ENCODE data around the gene MACF1.
A peak's percentile ranks its signal among the peaks of the same experiment; 100 is the strongest.

Gene MACF1

GRCh38 chr1:39392851-39393573 lies 188.5 kb downstream of the MACF1 start:
- DNase-seq (ENCODE audit: low read depth in 2 of 2): no peak

GRCh38 chr1:39393645-39394044 lies 189.2 kb downstream of the MACF1 start:
- DNase-seq (ENCODE audit: low read depth in 2 of 2): no peak

GRCh38 chr1:39394059-39394458 lies 189.6 kb downstream of the MACF1 start:
- no peak for DNase-seq (ENCODE audit: low read depth in 2 of 2)

GRCh38 chr1:39394598-39394997 lies 190.1 kb downstream of the MACF1 start:
- no peak for DNase-seq (ENCODE audit: low read depth in 2 of 2)

- DNase-seq (ENCODE audit: low read depth in 2 of 2): no peak
Measured at GRCh38 chr1:39395357-39395831, 190.9 kb downstream of the MACF1 start.

GRCh38 chr1:39396671-39397070 lies 192.2 kb downstream of the MACF1 start:
- DNase-seq (ENCODE audit: low read depth in 2 of 2): no peak

- DNase-seq (ENCODE audit: low read depth in 2 of 2): no peak
Measured at GRCh38 chr1:39397487-39397886, 193.0 kb downstream of the MACF1 start.

- peak in 1 of 2 donors; percentile 12 for DNase-seq (ENCODE audit: low read depth in 2 of 2)
Measured at GRCh38 chr1:39398278-39399021, 194.0 kb downstream of the MACF1 start.

- no peak for DNase-seq (ENCODE audit: low read depth in 2 of 2)
Measured at GRCh38 chr1:39401106-39401505, 196.6 kb downstream of the MACF1 start.

- no peak for DNase-seq (ENCODE audit: low read depth in 2 of 2)
Measured at GRCh38 chr1:39404876-39405275, 200.4 kb downstream of the MACF1 start.

GRCh38 chr1:39405358-39405757 lies 200.9 kb downstream of the MACF1 start:
- DNase-seq (ENCODE audit: low read depth in 2 of 2): no peak

- DNase-seq (ENCODE audit: low read depth in 2 of 2): no peak
Measured at GRCh38 chr1:39406533-39407450, 202.3 kb downstream of the MACF1 start.

- no peak for DNase-seq (ENCODE audit: low read depth in 2 of 2)
Measured at GRCh38 chr1:39407510-39407895, 203.0 kb downstream of the MACF1 start.

GRCh38 chr1:39407896-39408640 lies 203.6 kb downstream of the MACF1 start:
- no peak for DNase-seq (ENCODE audit: low read depth in 2 of 2)

- peak; percentile 71 to 82 for DNase-seq (ENCODE audit: low read depth in 2 of 2)
Measured at GRCh38 chr1:39408641-39409054, 204.2 kb downstream of the MACF1 start.

GRCh38 chr1:39409055-39409816 lies 204.7 kb downstream of the MACF1 start:
- no peak for DNase-seq (ENCODE audit: low read depth in 2 of 2)

- peak; percentile 31 for DNase-seq (ENCODE audit: low read depth in 2 of 2)
Measured at GRCh38 chr1:39410915-39411436, 206.5 kb downstream of the MACF1 start.

- DNase-seq (ENCODE audit: low read depth in 2 of 2): no peak
Measured at GRCh38 chr1:39411526-39412478, 207.3 kb downstream of the MACF1 start.

- DNase-seq (ENCODE audit: low read depth in 2 of 2): no peak
Measured at GRCh38 chr1:39412892-39413291, 208.4 kb downstream of the MACF1 start.

Measured in stimulated activated CD8-positive, alpha-beta memory T cell treated with anti-CD3 and anti-CD28 coated beads, Interleukin-7, amount 100 ng/mL, for 4 hours (primary cell).